Measurements from ENCODE around the gene TRIM17.

The TRIM17 gene

GRCh38 chr1:228415221-228415620 is 1.4 kb downstream of the TRIM17 start:
- no peak for DNase-seq

- DNase-seq, result no peak
Measured at GRCh38 chr1:228414511-228415211, 2.0 kb downstream of the TRIM17 start.

DNA sequence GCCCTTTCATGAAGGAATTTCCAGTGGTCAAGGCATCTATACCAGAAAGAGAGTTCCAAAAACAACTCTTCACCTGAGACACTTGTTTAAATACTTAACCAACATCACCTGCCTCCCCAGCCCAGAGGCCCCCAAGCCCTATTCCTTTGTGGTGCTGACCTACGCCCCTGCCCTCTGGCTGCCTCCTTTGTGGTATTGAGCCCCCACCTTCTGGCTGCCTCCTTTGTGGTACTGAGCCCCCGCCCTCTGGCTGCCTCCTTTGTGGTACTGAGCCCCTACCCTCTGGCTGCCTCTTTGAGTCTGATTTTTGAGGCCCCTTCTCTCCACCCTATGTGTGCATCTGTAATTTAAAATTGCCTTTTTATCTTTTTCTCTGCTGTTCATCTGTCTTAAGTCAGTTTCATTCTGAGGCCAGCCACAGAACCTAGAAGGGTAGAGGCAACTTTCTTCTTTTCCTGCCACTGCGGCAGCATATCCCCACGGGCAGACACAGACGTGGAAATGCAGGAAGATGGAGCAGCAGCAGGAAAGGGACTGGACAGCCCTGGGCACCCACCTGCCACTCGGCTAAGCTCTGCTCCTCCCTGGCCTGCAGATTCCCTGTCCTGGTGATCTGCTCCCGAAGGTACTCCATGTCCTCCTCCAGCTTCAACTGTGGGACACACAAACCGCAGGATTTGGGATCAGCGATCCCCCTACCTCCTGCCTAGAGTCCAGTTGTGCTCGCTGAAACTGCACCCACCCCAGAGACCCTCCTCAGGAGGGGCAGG is 3.2 kb downstream of the TRIM17 start:
- DNase-seq, result no peak

DNA sequence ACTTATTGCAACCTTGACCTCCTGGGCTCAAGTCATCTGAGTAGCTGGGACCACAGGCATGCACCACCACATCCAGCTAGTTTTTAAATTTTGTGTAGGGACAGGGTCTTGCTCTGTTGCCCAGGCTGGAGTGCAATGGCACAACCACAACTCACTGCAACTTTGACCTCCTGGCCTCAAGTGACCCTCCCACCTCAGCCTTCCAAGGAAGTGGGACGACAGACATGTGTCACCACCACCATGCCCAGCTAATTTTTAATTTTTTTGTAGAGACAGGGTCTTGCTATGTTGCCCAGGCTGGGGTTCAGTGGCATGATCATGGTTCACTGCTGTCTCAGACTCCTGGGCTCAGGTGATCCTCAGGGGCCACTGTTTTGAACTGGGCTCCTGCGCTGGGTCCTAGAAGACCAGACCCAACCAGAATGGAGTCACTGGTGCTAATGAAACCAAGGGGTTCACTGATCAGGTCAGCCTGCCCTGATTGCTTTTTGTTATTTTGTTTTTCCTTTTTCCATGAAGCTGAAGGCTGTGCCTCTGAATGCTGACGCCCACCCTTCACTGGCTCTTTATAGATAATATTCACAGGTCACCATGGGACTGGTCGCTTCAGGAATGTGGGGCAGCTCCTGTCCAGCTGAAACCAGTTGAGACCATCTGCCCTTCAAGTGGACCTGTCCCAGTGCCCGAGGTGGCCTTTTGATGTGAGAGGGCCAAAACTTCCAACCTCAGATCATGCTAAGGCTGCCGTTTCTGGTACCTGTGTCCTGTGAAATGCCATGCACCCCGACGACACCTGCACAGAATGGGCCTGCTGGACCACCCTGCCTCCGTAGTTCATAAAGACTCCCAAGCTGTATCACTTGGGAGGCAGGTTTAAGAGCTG is 4.9 kb downstream of the TRIM17 start:
- no peak for DNase-seq

GRCh38 chr1:228411121-228411520 is 5.5 kb downstream of the TRIM17 start:
- no peak for DNase-seq

DNA sequence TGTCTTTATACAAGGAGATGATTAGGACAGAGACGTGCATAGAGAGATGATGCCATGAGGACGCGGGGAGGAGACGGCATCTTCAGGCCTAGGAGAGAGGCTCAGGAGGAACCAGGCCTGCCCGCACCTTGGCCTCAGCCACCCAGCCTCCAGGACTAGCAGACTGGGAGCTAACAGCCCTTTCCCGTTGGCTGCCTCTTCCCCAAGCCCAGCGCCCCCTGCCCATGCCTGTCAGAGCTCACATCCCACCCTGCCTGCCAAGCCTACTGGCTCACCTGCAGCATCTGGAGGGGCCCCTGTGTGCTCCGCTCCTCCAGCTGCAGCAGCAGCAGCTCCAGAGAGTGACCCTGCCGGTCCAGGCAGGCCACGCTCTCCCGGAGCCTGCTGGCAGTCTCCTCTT is 6.0 kb downstream of the TRIM17 start:
- DNase-seq, result no peak

DNA sequence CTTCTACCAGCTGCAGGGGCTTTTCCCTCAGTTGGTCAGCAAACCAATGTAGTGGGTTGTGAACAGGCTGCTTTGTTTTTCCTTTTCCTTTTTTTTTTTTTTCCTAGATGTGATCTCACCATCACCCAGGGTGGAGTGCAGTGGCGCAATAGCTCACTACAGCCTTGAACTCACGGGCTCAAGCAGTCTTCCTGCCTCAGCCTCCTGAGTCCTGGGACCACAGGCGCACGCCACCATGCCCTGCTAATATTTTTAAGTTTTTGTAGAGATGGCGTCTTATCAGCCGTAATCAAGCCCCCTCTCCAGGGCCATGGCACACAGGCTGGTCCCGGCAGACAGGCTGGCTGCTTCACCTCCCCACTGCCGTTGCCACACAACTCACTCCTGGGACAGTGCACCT is 6.6 kb downstream of the TRIM17 start:
- no peak for DNase-seq

DNA sequence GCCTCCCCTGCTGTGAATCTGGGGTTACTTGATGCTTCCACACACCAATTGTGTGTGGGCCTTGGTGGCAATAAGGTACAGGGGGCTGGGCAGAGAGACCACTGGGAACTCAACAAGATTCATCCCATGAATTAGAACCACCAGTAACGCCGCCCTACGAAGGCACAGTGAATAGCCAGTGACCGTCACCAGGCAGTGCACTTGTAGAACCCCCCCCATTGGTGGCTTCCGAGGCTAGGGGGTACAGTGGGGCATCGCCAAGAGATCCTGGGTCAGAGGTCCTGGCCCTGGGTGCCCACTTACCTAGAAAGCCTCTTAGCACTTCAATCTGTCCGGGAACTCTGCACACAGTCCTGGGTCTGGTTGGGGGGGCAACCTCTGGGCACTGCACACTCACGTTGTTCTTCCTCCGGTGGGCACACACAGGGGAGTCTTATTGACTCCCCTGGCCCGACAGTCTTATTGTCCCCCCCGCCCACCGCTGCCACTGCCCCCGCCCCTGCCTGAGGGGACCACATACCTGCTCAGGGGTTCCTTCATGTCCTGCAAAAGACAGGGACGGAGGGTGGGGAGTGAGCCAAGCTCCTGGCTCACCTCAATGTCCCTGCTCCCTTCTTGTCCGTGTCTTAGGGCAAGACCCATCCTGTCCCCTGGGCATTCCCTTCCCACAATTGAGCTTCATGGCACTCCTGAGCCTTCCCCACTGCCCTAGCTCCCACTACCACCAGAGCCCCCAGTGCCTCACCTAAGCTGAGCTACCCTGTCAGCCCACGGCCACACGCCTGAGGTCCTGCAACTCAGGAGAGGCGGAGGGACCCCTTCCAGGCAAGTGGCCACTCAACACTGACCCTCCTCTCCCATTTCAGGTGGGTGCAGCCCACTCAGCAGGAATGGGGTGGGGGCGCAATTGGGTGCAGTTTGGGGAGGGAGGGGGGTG is 7.5 kb downstream of the TRIM17 start:
- DNase-seq, result no peak

- DNase-seq, result no peak
Measured at GRCh38 chr1:228408041-228408868, 8.4 kb downstream of the TRIM17 start.

DNA sequence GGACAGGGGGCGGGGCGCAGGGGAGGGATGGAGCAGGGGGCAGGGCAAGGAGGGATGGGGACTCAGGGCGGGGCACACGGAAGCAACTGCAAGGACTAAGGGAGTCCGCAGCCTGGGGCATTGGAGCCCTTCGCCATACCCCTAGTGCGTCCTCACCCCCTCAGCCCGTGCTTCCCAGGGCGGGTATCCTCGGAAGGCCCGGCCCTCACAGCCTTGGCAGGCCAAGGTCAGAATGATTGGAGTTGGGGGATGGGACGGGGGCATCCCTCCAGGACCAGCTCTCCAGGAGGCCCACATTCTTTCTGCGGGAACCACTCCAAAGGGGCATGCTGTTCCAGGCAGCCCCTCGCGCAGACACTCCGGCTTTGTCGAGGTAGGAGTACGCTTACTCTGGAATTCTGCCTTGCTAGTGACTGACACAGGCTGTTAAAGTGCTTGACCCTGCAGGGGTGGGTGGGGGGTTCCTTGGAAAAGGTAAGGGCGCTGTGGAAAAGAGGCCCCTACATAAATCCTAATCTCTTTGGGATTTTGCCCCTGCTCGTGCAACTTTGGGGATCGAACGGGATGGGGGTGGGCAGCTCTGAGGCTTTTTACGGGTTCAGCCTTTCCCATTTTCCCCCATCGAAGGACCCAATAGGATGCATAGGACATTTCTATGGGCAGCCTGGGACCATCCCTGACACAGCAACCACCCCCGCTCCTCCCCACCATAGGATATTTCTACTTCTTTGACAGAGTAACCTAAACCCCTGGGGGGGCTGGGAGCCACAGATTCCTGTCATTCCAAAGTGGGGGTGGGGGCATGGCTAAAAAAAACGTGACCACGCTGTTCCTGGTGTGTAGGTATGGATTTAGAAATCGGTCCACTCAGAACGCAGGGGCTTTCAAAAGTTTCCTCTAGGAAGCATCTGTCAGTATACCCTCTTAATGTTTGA is 9.3 kb downstream of the TRIM17 start:
- DNase-seq, result no peak

DNA sequence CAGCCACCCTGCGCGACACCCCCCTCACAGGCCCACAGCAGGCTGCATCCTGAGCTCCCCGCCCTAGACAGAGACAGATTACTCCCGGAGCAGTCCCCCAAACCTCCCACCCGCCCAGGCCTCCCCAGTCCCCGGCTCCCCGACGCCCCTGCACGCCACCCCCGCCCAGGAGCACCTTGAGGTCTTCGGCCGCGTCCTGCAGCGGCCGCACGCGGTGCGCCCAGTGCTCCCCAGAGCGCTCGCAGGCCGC is 10.8 kb downstream of the TRIM17 start:
- DNase-seq, result no peak

- no peak for DNase-seq
Measured at GRCh38 chr1:228405200-228405978, 11.3 kb downstream of the TRIM17 start.

DNA sequence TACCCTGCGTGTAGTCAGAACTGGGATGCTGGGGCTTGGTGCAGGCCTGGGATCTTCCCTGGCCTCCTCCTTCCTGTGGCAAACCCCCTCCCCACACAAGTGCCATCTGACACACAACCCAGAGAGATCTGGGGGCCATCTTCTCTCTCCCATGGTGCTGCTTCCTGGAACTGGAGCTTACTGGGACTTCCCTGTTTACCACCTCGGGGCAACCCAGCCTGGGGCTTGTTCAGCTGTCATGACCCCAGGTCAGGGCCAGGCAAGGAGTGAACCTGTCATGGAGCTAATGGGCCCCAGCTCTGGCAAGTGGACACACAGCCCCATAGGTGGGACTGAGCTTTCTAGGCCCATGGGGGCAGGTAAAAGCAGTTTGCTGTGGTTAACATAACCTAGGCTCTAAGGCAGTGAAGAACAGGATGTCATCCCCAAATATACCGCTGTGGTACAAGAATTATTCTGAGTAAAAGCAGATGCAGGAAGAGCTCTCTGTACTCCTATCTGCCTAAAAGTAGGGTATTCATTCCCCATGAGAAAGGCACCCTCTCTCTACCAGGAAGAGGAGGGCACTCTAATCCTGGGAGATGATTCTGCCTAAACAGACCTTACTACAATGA is 12.4 kb downstream of the TRIM17 start:
- DNase-seq, result no peak

GRCh38 chr1:228403231-228403631 is 13.4 kb downstream of the TRIM17 start:
- no peak for DNase-seq

DNA sequence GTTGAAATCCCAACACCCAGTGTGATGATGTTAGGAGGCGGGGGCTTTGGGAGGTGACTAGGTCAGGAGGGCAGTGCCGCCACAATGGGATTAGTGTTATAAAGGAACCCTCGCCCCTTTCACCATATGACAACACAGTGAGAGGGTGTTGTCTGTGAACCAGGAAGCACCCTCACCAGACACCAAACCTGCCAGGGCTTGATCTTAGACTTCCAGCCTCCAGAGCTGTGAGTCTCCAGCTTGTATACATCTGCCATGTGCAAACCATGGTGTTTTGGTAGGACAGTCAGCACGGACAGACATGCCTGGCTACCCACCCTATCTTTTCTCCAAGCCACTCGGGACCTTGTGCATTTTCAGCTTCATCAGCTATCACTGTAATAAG is 14.0 kb downstream of the TRIM17 start:
- no peak for DNase-seq

GRCh38 chr1:228401782-228402640 is 14.7 kb downstream of the TRIM17 start:
- no peak for DNase-seq

GRCh38 chr1:228400692-228401454 is 15.8 kb downstream of the TRIM17 start:
- DNase-seq, result no peak

GRCh38 chr1:228400237-228400651 is 16.4 kb downstream of the TRIM17 start:
- DNase-seq, result no peak
